KG1 (cell line): ENCODE results near the gene WNK2.
"Not testable (repeated sequence)": the region's sequence is repeated elsewhere in the genome, so short reads cannot be mapped to it uniquely, and the experiment has no call there.

Experiments used
- DNase-seq: peaks from one replicate; lab custom pipeline; 2025; lab: John Stamatoyannopoulos, UW

The WNK2 gene

GRCh38 chr9:93336720-93337119 lies 152.8 kb downstream of the WNK2 start:
- no peak for DNase-seq

- not testable (repeated sequence) for DNase-seq
Measured at GRCh38 chr9:93338196-93338595, 154.3 kb downstream of the WNK2 start.

- no peak for DNase-seq
Measured at GRCh38 chr9:93340091-93340490, 156.2 kb downstream of the WNK2 start.

GRCh38 chr9:93341820-93342219 lies 157.9 kb downstream of the WNK2 start:
- DNase-seq: not testable (repeated sequence)

- DNase-seq: not testable (repeated sequence)
Measured at GRCh38 chr9:93342428-93342827, 158.5 kb downstream of the WNK2 start.

GRCh38 chr9:93343663-93344062 lies 159.7 kb downstream of the WNK2 start:
- DNase-seq: no peak

- DNase-seq: no peak
Measured at GRCh38 chr9:93345643-93346230, 161.8 kb downstream of the WNK2 start.

GRCh38 chr9:93346231-93347112 lies 162.5 kb downstream of the WNK2 start:
- no peak for DNase-seq

GRCh38 chr9:93347371-93347975 lies 163.5 kb downstream of the WNK2 start:
- DNase-seq: not testable (repeated sequence)

- not testable (repeated sequence) for DNase-seq
Measured at GRCh38 chr9:93353413-93354310, 169.7 kb downstream of the WNK2 start.

GRCh38 chr9:93354451-93354850 lies 170.5 kb downstream of the WNK2 start:
- no peak for DNase-seq

- DNase-seq: no peak
Measured at GRCh38 chr9:93355827-93356226, 171.9 kb downstream of the WNK2 start.

- no peak for DNase-seq
Measured at GRCh38 chr9:93357649-93358048, 173.7 kb downstream of the WNK2 start.

- DNase-seq: not testable (repeated sequence)
Measured at GRCh38 chr9:93359907-93360306, 176.0 kb downstream of the WNK2 start.

- DNase-seq: no peak
Measured at GRCh38 chr9:93361995-93362394, 178.1 kb downstream of the WNK2 start.

- no peak for DNase-seq
Measured at GRCh38 chr9:93364734-93365426, 180.9 kb downstream of the WNK2 start.

GRCh38 chr9:93365427-93366118 lies 181.6 kb downstream of the WNK2 start:
- DNase-seq: no peak

- no peak for DNase-seq
Measured at GRCh38 chr9:93366119-93366447, 182.1 kb downstream of the WNK2 start.

- DNase-seq: not testable (repeated sequence)
Measured at GRCh38 chr9:93366486-93366885, 182.5 kb downstream of the WNK2 start.

- no peak for DNase-seq
Measured at GRCh38 chr9:93368437-93368836, 184.5 kb downstream of the WNK2 start.

GRCh38 chr9:93369686-93370085 lies 185.7 kb downstream of the WNK2 start:
- no peak for DNase-seq
